Endothelial cell of umbilical vein (primary cell): ENCODE results near the gene EXOSC5. TPM values are rescaled to one million over a fixed set of nuclear protein-coding genes. Genes with fewer than 3 reads are reported as not detected.

Source experiments
- BruUV-seq: library from RNA; stranded (reverse); fragments of 400-500 nt; replicated peaks from 2 replicates; lab custom pipeline; 2021; lab: Mats Ljungman, UMichigan
- CTCF ChIA-PET: fragments of 300-600, 350-600 bp; sonication (Branson Sonifier 250); formaldehyde crosslinking; loops from one replicate; lab custom pipeline; 2021; ENCODE audit warnings: antibody characterized with exemption, inconsistent platforms; lab: Charles Lee
- POLR2A ChIA-PET: fragments of 300-600, 350-600 bp; sonication (Branson Sonifier 250); formaldehyde crosslinking; loops from one replicate; lab custom pipeline; 2021; ENCODE audit warnings: antibody characterized with exemption, inconsistent platforms; lab: Charles Lee
- DNase-seq: peaks from one replicate; pipeline ENCODE4 v3.0.0-alpha.2; 2011; ENCODE audit warnings: low read depth, low spot score
- FAIRE-seq: peaks from 2 replicates; lab custom pipeline; 2011; peaks lifted over from hg19 to GRCh38; lab: Jason Lieb, UNC
- H2AFZ ChIP-seq: 2 replicates; pipeline ENCODE4 v1.6.0; 2012; ENCODE audit warnings: low read depth, low read length, control low read depth, inconsistent platforms
- H3K27ac ChIP-seq: 2 replicates; pipeline ENCODE4 v1.5.1; 2011; ENCODE audit warnings: low read depth, mild to moderate bottlenecking, control low read depth, low read length, moderate library complexity; ENCODE audit not compliant: insufficient read depth
- H3K27me3 ChIP-seq, 2 experiments: 2 replicates each; pipeline versions ENCODE4 v1.6.0 to v1.6.1; 2011; ENCODE audit warnings: low read length in 2 of 2, mixed read lengths in 1 of 2; ENCODE audit not compliant: control insufficient read depth in 2 of 2, insufficient read depth in 2 of 2
- H3K36me3 ChIP-seq, 2 experiments: 2 replicates in 1 of 2; 3 replicates in 1 of 2; pipeline ENCODE4 v1.5.1; 2011; ENCODE audit warnings: low read length in 2 of 2, mild to moderate bottlenecking in 1 of 2, moderate library complexity in 1 of 2; ENCODE audit not compliant: control insufficient read depth in 2 of 2, insufficient read depth in 2 of 2; ENCODE audit errors: extremely low read depth in 1 of 2
- H3K4me1 ChIP-seq: 3 replicates; pipeline ENCODE4 v1.5.1; 2011; ENCODE audit warnings: mild to moderate bottlenecking, low read length; ENCODE audit not compliant: control insufficient read depth, insufficient read depth; ENCODE audit errors: extremely low read depth
- H3K4me2 ChIP-seq: 2 replicates; pipeline ENCODE4 v1.6.1; 2011; ENCODE audit warnings: low read length, control low read depth, mixed read lengths; ENCODE audit not compliant: insufficient read depth
- H3K4me3 ChIP-seq, 3 experiments: fragments of 200-600 bp in 1 of 3; sonication (generic), shearing (Covaris generic) in 1 of 3; replicated peaks in 1 of 3; 2 replicates each; pipeline ENCODE4 v1.5.1; 2011 to 2016; ENCODE audit warnings: control low read depth in 3 of 3, low read length in 3 of 3, mild to moderate bottlenecking in 2 of 3, inconsistent platforms in 1 of 3, low read depth in 1 of 3, moderate library complexity in 1 of 3; ENCODE audit not compliant: insufficient read depth in 1 of 3
- H3K79me2 ChIP-seq: 2 replicates; pipeline ENCODE4 v1.6.0; 2012; ENCODE audit warnings: low read length, inconsistent platforms; ENCODE audit not compliant: control insufficient read depth, insufficient read depth
- H3K9ac ChIP-seq: replicated peaks from 2 replicates; pipeline ENCODE3; 2011; ENCODE audit warnings: low read length, control low read depth; ENCODE audit not compliant: insufficient read depth; ENCODE audit errors: extremely low read depth
- H3K9me1 ChIP-seq: replicated peaks from 3 replicates; pipeline ENCODE4 v1.6.0; 2011; ENCODE audit warnings: mild to moderate bottlenecking, low read length; ENCODE audit not compliant: control insufficient read depth, insufficient read depth; ENCODE audit errors: extremely low read depth
- H3K9me3 ChIP-seq: replicated peaks from 2 replicates; pipeline ENCODE4 v1.5.1; 2012; ENCODE audit warnings: low read length, inconsistent platforms; ENCODE audit not compliant: control insufficient read depth, insufficient read depth
- H4K20me1 ChIP-seq: replicated peaks from 2 replicates; pipeline ENCODE3; 2011; ENCODE audit warnings: mild to moderate bottlenecking, low read length; ENCODE audit not compliant: control insufficient read depth, insufficient read depth; ENCODE audit errors: extremely low read depth
- CTCF ChIP-seq, 2 donors: IDR thresholded peaks; 1 replicate in 1 of 2; 2 replicates in 1 of 2; pipeline ENCODE4 v1.5.1; 2011; ENCODE audit warnings: low read length in 2 of 2, mild to moderate bottlenecking in 2 of 2, moderate library complexity in 2 of 2, control low read depth in 1 of 2, inconsistent platforms in 1 of 2, low read depth in 1 of 2; ENCODE audit not compliant: insufficient read depth in 1 of 2; ENCODE audit errors: extremely low read depth in 1 of 2
- EZH2 ChIP-seq: IDR thresholded peaks from 2 replicates; pipeline ENCODE4 v1.6.1; 2012; ENCODE audit warnings: borderline replicate concordance, low read depth, mild to moderate bottlenecking, moderate library complexity, low read length, inconsistent platforms; ENCODE audit not compliant: severe bottlenecking
- FOS ChIP-seq: IDR thresholded peaks from 2 replicates; pipeline ENCODE4 v1.6.1; 2011; ENCODE audit warnings: mild to moderate bottlenecking, low read length, moderate library complexity, borderline replicate concordance; ENCODE audit not compliant: insufficient read depth
- GATA2 ChIP-seq: IDR thresholded peaks from 2 replicates; pipeline ENCODE4 v1.7.0; 2011; ENCODE audit warnings: low read depth, mild to moderate bottlenecking, moderate library complexity, mixed read lengths, low read length; ENCODE audit not compliant: insufficient read length, insufficient read depth
- JUN ChIP-seq: IDR thresholded peaks from 2 replicates; pipeline ENCODE4 v1.6.1; 2011; ENCODE audit warnings: borderline replicate concordance, low read depth; ENCODE audit not compliant: insufficient read length, insufficient read depth
- MAX ChIP-seq: IDR thresholded peaks from 2 replicates; pipeline ENCODE4 v1.6.1; 2011; ENCODE audit not compliant: insufficient read depth, insufficient read length
- MYC ChIP-seq: IDR thresholded peaks from one replicate; pipeline ENCODE4 v1.6.1; 2011; ENCODE audit warnings: mild to moderate bottlenecking, low read depth, low read length
- POLR2A ChIP-seq: IDR thresholded peaks from 2 replicates; pipeline ENCODE4 v1.6.1; 2012; ENCODE audit warnings: low read depth, mild to moderate bottlenecking, control low read depth, low read length
- POLR2AphosphoS5 ChIP-seq: IDR thresholded peaks from 2 replicates; pipeline ENCODE4 v1.6.1; 2012; ENCODE audit warnings: low read depth, mild to moderate bottlenecking, control low read depth, low read length, moderate library complexity; ENCODE audit not compliant: insufficient read depth
- dilution Hi-C: fragments of 300-500 bp; cut with MboI; formaldehyde crosslinking; loops from one replicate; pipeline ENCODE4 v1.15.0; 2019; ENCODE audit warnings: low sequenced_read_pairs; ENCODE audit not compliant: extremely low pct_ligation_motif_present
- intact Hi-C: fragments of 100-400 bp; cut with micrococcal nuclease; formaldehyde crosslinking; loops from one replicate; pipeline ENCODE4 v1.10.0; 2022
- polyA plus RNA-seq, 4 experiments: library from polyadenylated mRNA; depleted of rRNA in 3 of 4; stranded (reverse) in 3 of 4; unstranded in 1 of 4; fragments of >200 nt; gene quantifications; 2 replicates each; pipeline versions ENCODE4 v1.2.1 to v1.2.3, GENCODE V29; 2011 to 2012; ENCODE audit warnings: missing spikeins in 1 of 4
- total RNA-seq: library from RNA; stranded (reverse); gene quantifications from 2 replicates; pipeline ENCODE4 v1.2.3, GENCODE V29; 2021

The EXOSC5 gene
- total and polyA plus RNA-seq, 2 donors (not counting 3 experiments of a cell fraction or from before 2014, with no cell fraction given), result 14.0 to 20.9 TPM

- FAIRE-seq, result no peak
- BruUV-seq, result no TSS peak
These were observed 15.8 kb upstream of the EXOSC5 start for GRCh38 chr19:41412953-41413352.

More at GRCh38 chr19:41412953-41413352, 15.8 kb upstream of the EXOSC5 start:
- TF ChIP-seq FOS (no peak), JUN (no peak), CTCF (IDR thresholded peaks at IDR 0.05; ENCODE audit: extremely low read depth in 1 of 2, insufficient read depth in 1 of 2, low read depth in 1 of 2, low read length in 2 of 2) (no peak), POLR2AphosphoS5 (no peak), POLR2A (no peak), GATA2 (no peak), MYC (no peak), MAX (no peak), EZH2 (no peak)
- dilution Hi-C loops, result no loop called here
- no peak overlapping the region for H3K4me3 ChIP-seq
- H3K27me3 ChIP-seq, result no peaks in the 10 kb centered on the region
- no peaks in the 10 kb centered on the region for H3K9me3 ChIP-seq
- no peaks in the 10 kb centered on the region for H3K79me2 ChIP-seq
- H3K9ac ChIP-seq, result no peak overlapping the region
- POLR2A ChIA-PET, result no interaction called here
- H3K36me3 ChIP-seq, result peaks cover 0 to 23% of the 10 kb centered on the region in 2 experiments
- no peak for DNase-seq
- H3K27ac ChIP-seq, result no peak overlapping the region
- no peaks in the 10 kb centered on the region for H3K9me1 ChIP-seq
- H2AFZ ChIP-seq, result no peak overlapping the region
- intact Hi-C loops, result no loop called here
- H4K20me1 ChIP-seq, result no peaks in the 10 kb centered on the region
- no peaks in the 10 kb centered on the region for H3K4me1 ChIP-seq
- CTCF ChIA-PET, result interaction anchor here (0.6 kb wide), 1 partner anchor 21 kb away, joined by 4 read pairs; no protein-coding TSS in a partner anchor
- H3K4me2 ChIP-seq, result no peak overlapping the region
